GM13976 (cell line): ENCODE data around the gene FAM163B.

ENCODE experiments used
- DNase-seq: peaks from one replicate; pipeline ENCODE4 v3.0.0; 2012; ENCODE audit warnings: low spot score
- CTCF ChIP-seq: IDR thresholded peaks from 2 replicates; pipeline ENCODE4 v1.5.1; 2012; ENCODE audit warnings: borderline replicate concordance, mild to moderate bottlenecking; ENCODE audit not compliant: insufficient read depth; ENCODE audit errors: extremely low read depth, missing control alignments, control extremely low read depth
- in situ Hi-C: fragments of 300-500 bp; cut with MboI; formaldehyde crosslinking; loops from one replicate; pipeline ENCODE4 v1.12.0; 2022; ENCODE audit warnings: low sequenced_read_pairs, mixed read lengths, inconsistent platforms; ENCODE audit not compliant: unreplicated experiment

The FAM163B gene

GRCh38 chr9:133609311-133610098, at the start of gene FAM163B:
FAM163B (minus strand) TSS chr9:133609389; CDS start chr9:133580223, 29,166 bp downstream.
- in situ Hi-C loops = no loop called here
- TF ChIP-seq CTCF = no peak
- no peak for DNase-seq

GRCh38 chr9:133657120-133657661, 48.0 kb upstream of the FAM163B start:
- in situ Hi-C loops = no loop called here
- no peak for TF ChIP-seq CTCF

GRCh38 chr9:133656211-133657119, 47.3 kb upstream of the FAM163B start:
- TF ChIP-seq CTCF = no peak
- no peak for DNase-seq
- in situ Hi-C loops = no loop called here

More at GRCh38 chr9:133657120-133657661, 48.0 kb upstream of the FAM163B start:
- no peak for DNase-seq

GRCh38 chr9:133655701-133656100, 46.5 kb upstream of the FAM163B start:
- in situ Hi-C loops = no loop called here
- TF ChIP-seq CTCF = no peak
- no peak for DNase-seq

- in situ Hi-C loops = no loop called here
- TF ChIP-seq CTCF = no peak
- no peak for DNase-seq
Measured at GRCh38 chr9:133654736-133655657, 45.8 kb upstream of the FAM163B start.
